Ramos (cell line): ENCODE measurements around the gene KCNIP1.
"Not testable (repeated sequence)": the region's sequence is repeated elsewhere in the genome, so short reads cannot be mapped to it uniquely, and the experiment has no call there.

Source experiments
- in situ Hi-C: fragments of 300-500 bp; cut with MboI; formaldehyde crosslinking; loops from one replicate; pipeline ENCODE4 v1.14.3; 2022; ENCODE audit warnings: low sequenced_read_pairs; ENCODE audit not compliant: unreplicated experiment

Gene KCNIP1

GRCh38 chr5:170532935-170533334 is 29.1 kb downstream of the KCNIP1 start:
- in situ Hi-C loops = no loop called here

DNA sequence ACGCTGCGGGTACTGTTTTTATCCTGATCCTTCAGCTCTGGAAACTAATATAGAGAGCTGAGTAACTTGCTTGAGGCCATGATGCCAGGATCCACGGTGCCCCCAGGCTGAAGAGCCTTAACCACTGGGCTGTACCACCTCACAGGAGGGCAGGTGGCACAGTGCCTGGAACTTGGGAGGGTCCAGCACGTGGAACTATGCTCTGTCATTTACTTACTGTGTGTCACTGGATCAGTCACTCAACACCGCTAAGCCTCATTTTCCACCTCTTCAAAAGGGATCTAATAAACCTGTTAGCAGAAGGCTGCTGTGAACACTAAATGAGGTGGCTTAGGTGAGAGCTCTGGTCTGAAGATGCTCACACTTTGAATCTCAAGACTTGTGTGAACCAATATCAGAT is 29.6 kb downstream of the KCNIP1 start:
- in situ Hi-C loops = no loop called here

- in situ Hi-C loops = no loop called here
These were observed 30.4 kb downstream of the KCNIP1 start for GRCh38 chr5:170534177-170534576.

- in situ Hi-C loops = no loop called here
These were observed 31.1 kb downstream of the KCNIP1 start for GRCh38 chr5:170534941-170535340.

DNA sequence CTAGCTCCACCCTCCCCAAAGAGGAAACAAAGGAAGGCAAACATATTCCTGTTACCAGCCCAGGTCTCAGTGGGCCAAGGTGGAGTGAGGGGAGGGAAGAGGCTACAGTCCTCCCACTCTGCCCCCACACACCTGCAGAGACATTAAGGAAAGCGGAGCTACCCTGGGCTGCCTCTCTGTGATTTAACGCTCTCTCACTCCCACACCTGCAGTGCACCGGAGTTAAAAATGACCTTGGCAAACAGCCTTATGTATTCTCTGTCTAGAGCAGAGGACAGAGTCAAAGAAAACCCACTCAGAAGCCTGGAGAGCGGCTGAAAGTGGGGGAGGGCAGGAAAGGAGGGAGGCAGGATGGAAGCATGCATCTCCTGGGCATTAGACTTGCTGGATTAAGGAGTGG is 32.7 kb downstream of the KCNIP1 start:
- in situ Hi-C loops = no loop called here

GRCh38 chr5:170537451-170538095 is 33.8 kb downstream of the KCNIP1 start:
- in situ Hi-C loops = no loop called here

GRCh38 chr5:170538096-170538465 is 34.3 kb downstream of the KCNIP1 start:
- in situ Hi-C loops = no loop called here

GRCh38 chr5:170538696-170539586 is 35.1 kb downstream of the KCNIP1 start:
- in situ Hi-C loops = no loop called here

- in situ Hi-C loops = no loop called here
These were observed 36.5 kb downstream of the KCNIP1 start for GRCh38 chr5:170540271-170540670.

- in situ Hi-C loops = no loop called here
These were observed 37.4 kb downstream of the KCNIP1 start for GRCh38 chr5:170541146-170541769.

DNA sequence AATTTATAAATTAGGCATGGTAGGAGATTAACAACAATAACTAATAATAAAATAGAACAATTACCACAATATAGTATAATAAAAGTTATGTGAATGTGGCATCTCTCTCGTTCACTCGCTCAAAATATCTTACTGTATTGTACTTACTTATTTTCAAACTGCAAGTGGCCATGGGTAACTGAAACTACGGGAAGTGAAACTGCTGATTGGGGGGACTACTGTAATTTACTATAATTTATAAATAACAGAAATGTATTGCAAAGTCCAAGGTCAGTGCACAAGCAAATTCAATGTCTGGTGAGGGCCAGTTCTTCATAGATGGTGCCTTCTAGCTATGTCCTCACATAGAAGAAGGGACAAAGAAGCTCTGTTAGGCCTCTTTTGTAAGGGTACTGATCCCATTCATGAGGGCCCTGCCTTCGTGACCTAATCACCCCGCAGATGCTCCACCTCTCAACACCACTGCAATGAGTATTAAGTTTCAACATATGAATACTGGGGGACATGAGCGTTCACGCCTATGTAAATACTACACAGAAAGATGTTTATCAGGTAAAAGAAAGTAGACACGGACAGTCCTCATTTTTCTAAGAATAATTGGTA is 39.0 kb downstream of the KCNIP1 start:
- in situ Hi-C loops = no loop called here

GRCh38 chr5:170545313-170545712 is 41.5 kb downstream of the KCNIP1 start:
- in situ Hi-C loops = no loop called here

DNA sequence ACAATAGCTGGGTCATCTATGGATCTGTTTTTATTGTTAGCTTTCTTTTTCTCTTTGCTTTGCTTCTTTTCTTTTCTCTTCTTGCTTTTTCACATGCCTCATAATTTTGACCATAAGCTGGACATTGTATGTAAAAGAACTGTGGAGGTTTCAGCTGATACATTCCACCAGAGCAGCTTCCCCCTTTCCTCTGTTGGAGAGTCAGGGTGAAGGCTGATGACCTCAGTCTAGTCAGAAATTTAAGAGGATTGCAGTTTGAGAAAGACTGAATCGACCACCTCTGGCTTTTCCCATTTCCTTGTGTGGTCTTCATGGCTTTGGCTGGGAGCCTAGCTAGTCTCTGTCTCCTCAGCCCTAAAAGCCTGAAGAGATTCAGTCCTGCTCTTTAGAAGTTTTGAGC is 42.0 kb downstream of the KCNIP1 start:
- in situ Hi-C loops = no loop called here

- in situ Hi-C loops = no loop called here
These were observed 42.5 kb downstream of the KCNIP1 start for GRCh38 chr5:170546282-170546681.

GRCh38 chr5:170550382-170550781 is 46.6 kb downstream of the KCNIP1 start:
- in situ Hi-C loops = not testable (repeated sequence)

DNA sequence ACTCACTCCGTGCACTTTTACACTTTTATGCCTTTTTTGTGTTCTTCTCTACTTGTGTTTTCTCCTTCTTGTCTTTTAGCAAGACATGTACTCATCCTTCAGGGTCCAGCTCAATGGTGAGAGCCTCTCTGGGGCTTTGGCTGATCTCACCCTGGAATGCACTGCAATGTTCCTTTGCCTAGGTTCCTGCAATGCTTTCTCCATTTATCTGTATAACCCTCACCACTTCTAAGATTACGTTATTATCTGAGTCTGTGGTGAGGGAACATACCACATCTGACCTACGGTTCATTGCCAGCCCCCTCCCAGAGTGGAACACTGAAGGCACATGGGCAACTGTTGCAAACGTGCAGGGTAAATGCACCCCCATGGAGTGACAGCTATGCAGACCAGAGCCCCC is 47.3 kb downstream of the KCNIP1 start:
- in situ Hi-C loops = no loop called here

DNA sequence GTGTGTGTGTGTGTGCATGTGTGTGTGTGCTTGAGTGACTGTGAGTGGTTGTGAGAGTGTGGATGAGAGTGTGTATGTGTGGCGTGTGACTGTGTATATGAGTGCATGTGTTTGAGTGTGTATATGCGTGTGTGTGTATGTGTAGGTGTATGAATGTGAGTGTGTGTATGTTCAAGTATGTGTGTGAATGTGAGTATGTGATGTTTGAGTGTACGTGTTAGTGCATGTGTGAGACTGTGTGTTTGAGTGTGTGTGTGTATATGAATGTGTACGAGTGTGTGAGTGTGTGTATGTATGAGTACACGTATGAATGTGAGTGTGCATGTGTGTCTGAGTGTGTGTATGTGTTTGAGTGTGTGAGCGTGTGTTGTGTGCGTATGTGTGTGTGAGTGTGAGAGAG is 47.8 kb downstream of the KCNIP1 start:
- in situ Hi-C loops = no loop called here

- in situ Hi-C loops = no loop called here
These were observed 48.8 kb downstream of the KCNIP1 start for GRCh38 chr5:170552621-170553115.

DNA sequence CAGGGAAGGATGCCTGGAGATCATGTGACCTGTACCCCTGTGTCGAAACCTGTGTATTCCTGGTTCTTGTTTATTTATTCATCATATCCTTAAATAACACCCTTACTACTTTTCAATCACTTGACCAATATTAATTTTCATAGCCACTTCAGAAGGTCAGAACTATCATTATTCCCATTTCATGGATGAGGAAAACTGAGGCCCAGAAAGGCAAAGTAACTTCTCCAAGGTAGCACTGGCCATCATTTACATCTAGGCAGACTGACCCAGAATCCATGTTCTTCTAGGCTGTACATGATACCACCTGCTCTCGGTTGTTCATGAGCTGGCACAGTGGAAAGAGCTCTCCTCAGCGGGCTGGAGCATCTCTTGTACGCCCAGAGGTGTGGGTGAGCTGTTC is 49.4 kb downstream of the KCNIP1 start:
- in situ Hi-C loops = no loop called here

DNA sequence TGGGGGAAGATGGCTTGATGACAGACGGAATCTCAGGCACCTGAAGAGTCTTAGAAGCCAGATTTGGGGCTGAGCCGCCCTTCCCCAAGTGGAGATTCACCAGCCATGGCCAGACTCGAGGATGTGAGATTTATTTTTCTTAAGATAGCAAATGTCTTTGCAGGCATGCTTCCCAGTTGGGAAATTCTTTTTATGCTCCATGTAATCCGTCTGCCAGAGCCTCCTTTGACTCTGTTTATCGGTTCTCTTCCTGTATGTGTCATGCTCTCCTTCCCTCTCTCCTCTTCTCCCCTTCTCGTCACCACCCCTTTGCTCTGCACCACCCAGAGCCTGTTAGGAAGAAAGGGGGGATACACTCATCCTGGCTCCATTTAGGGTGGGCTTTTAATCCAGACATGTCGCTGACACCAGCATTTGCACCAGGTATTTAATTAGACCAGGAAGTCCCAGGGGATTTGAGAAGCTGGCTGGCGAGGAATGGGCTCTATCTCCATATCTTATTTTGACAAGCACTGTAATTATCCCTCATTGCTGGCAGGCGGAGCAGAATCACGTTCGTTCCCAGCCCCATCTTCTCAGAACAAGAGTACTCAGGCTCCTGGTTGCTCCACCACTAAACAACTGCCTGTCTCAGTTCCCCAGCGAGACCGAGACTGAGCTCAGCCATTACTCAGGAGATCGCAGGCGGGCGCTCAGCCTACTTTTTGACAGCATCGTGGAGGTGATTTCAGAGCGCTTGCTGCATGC is 50.9 kb downstream of the KCNIP1 start:
- in situ Hi-C loops = no loop called here
